OCI-LY3 (cell line): ENCODE data around the gene IL33.

Experiments
- H2AFZ ChIP-seq: fragments of 200-600, 300-600 bp; shearing (Covaris generic); 2 replicates; pipeline ENCODE4 v1.6.0; 2014; ENCODE audit warnings: antibody characterized with exemption, low read depth, low read length
- H3K27ac ChIP-seq: fragments of 200-600, 300-600 bp; sonication (generic); 2 replicates; pipeline ENCODE4 v1.5.1; 2014; ENCODE audit warnings: mild to moderate bottlenecking, low read length, moderate library complexity, mixed read lengths
- H3K27me3 ChIP-seq: fragments of 200-600, 300-600 bp; sonication (generic); 2 replicates; pipeline ENCODE4 v1.6.1; 2014; ENCODE audit warnings: low read depth, low read length, mixed read lengths
- H3K36me3 ChIP-seq: fragments of 200-600, 300-600 bp; sonication (generic); replicated peaks from 2 replicates; pipeline ENCODE3; 2014; ENCODE audit warnings: low read depth, low read length, mixed read lengths
- H3K4me1 ChIP-seq: fragments of 300-600, 200-600 bp; sonication (generic); 2 replicates; pipeline ENCODE4 v1.6.1; 2014; ENCODE audit warnings: low read length, mixed read lengths
- H3K4me2 ChIP-seq: fragments of 200-600, 300-600 bp; sonication (generic); 2 replicates; pipeline ENCODE4 v1.6.1; 2014; ENCODE audit warnings: low read length, mixed read lengths
- H3K4me3 ChIP-seq: fragments of 300-600, 200-600 bp; sonication (generic); 2 replicates; pipeline ENCODE4 v1.5.1; 2014; ENCODE audit warnings: antibody characterized with exemption, mild to moderate bottlenecking, low read length, moderate library complexity
- H3K79me2 ChIP-seq: fragments of 300-600, 200-600 bp; shearing (Covaris generic); 2 replicates; pipeline ENCODE4 v1.6.1; 2014; ENCODE audit warnings: mild to moderate bottlenecking, low read length, mixed read lengths
- H3K9ac ChIP-seq: fragments of 300-600, 200-600 bp; shearing (Covaris generic); 2 replicates; pipeline ENCODE4 v1.6.0; 2014; ENCODE audit warnings: mild to moderate bottlenecking, low read length, moderate library complexity
- H3K9me3 ChIP-seq: fragments of 200-600, 300-600 bp; shearing (Covaris generic); 2 replicates; pipeline ENCODE4 v1.6.1; 2014; ENCODE audit warnings: low read length, mixed read lengths; ENCODE audit not compliant: insufficient read depth
- H4K20me1 ChIP-seq: fragments of 200-600, 300-600 bp; sonication (generic); 2 replicates; pipeline ENCODE4 v1.6.1; 2016; ENCODE audit warnings: low read length, mixed read lengths; ENCODE audit not compliant: insufficient read depth
- EZH2phosphoT487 ChIP-seq: fragments of 200-600 bp; shearing (Covaris generic); IDR thresholded peaks from 2 replicates; pipeline ENCODE4 v1.6.1; 2018; ENCODE audit warnings: antibody characterized with exemption, mixed run types, low read depth
- TF ChIP-seq, protein P1 (sequence below): fragments of 200-600, 300-600 bp; sonication (generic); IDR thresholded peaks from 2 replicates; pipeline ENCODE4 v1.5.1; 2014; ENCODE audit warnings: antibody characterized with exemption, low read length, low read depth

IL33 gene

DNA sequence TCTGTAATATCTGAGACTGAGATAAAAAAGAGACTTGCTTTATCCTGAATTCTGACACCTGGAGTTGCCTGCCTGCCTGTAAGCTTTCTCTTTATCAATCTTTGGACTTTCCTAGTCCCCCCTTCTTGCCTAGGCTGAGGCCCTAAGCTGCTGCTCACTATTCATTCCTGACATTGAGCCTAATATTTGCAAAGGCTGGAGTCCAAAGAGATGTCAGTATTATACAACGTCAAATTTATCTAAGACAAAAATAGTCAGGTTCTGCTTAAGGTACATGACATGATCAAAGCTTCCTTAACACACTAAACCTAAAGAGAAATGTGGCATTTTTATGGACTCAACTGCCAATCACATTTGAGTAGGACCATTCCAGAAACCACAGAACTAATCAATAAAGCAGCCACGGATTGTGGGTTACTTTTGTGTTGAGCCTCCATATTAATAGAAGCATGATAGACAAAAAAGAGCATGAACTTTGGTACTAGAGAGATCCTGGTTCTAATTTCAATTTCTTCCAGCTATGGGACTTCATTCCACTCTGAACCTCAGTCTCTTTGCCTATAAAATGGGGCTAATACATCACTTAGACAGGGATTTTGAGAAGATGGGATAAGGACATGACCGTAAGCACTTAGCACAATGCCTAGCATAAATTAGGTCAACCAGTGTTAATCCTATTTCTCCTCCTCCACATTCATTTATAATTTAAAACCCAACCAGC, 56.1 kb downstream of the IL33 start:
- TF ChIP-seq, protein P1, sequence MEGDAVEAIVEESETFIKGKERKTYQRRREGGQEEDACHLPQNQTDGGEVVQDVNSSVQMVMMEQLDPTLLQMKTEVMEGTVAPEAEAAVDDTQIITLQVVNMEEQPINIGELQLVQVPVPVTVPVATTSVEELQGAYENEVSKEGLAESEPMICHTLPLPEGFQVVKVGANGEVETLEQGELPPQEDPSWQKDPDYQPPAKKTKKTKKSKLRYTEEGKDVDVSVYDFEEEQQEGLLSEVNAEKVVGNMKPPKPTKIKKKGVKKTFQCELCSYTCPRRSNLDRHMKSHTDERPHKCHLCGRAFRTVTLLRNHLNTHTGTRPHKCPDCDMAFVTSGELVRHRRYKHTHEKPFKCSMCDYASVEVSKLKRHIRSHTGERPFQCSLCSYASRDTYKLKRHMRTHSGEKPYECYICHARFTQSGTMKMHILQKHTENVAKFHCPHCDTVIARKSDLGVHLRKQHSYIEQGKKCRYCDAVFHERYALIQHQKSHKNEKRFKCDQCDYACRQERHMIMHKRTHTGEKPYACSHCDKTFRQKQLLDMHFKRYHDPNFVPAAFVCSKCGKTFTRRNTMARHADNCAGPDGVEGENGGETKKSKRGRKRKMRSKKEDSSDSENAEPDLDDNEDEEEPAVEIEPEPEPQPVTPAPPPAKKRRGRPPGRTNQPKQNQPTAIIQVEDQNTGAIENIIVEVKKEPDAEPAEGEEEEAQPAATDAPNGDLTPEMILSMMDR = no peak
- no peaks in the 10 kb centered on the region for H3K27me3 ChIP-seq
- H3K79me2 ChIP-seq = no peaks in the 10 kb centered on the region
- H3K36me3 ChIP-seq = no peaks in the 10 kb centered on the region
- H3K9ac ChIP-seq = no peak overlapping the region
- no peak overlapping the region for H3K4me3 ChIP-seq
- H3K4me1 ChIP-seq = no peaks in the 10 kb centered on the region
- H3K9me3 ChIP-seq = no peaks in the 10 kb centered on the region
- H3K4me2 ChIP-seq = no peak overlapping the region
- no peak overlapping the region for H3K27ac ChIP-seq
- H4K20me1 ChIP-seq = no peaks in the 10 kb centered on the region
- no peak overlapping the region for H2AFZ ChIP-seq

GRCh38 chr9:6272229-6272598, 56.6 kb downstream of the IL33 start:
- no peak overlapping the region for H3K27ac ChIP-seq
- H3K4me3 ChIP-seq = no peak overlapping the region
- H2AFZ ChIP-seq = no peak overlapping the region
- H3K4me1 ChIP-seq = no peaks in the 10 kb centered on the region
- no peaks in the 10 kb centered on the region for H3K79me2 ChIP-seq
- no peaks in the 10 kb centered on the region for H3K27me3 ChIP-seq
- H3K9me3 ChIP-seq = no peaks in the 10 kb centered on the region
- TF ChIP-seq, protein P1 = no peak
- TF ChIP-seq EZH2phosphoT487 = no peak
- no peaks in the 10 kb centered on the region for H3K36me3 ChIP-seq
- H3K9ac ChIP-seq = no peak overlapping the region
- no peaks in the 10 kb centered on the region for H4K20me1 ChIP-seq
- H3K4me2 ChIP-seq = no peak overlapping the region

- no peak overlapping the region for H3K27ac ChIP-seq
- H3K27me3 ChIP-seq = no peaks in the 10 kb centered on the region
- no peaks in the 10 kb centered on the region for H3K9me3 ChIP-seq
- no peak for TF ChIP-seq EZH2phosphoT487
- TF ChIP-seq, protein P1 = no peak
- H2AFZ ChIP-seq = no peak overlapping the region
- no peaks in the 10 kb centered on the region for H4K20me1 ChIP-seq
- no peaks in the 10 kb centered on the region for H3K4me1 ChIP-seq
- no peak overlapping the region for H3K9ac ChIP-seq
- no peaks in the 10 kb centered on the region for H3K79me2 ChIP-seq
- H3K36me3 ChIP-seq = no peaks in the 10 kb centered on the region
- H3K4me2 ChIP-seq = no peak overlapping the region
- H3K4me3 ChIP-seq = no peak overlapping the region
These were observed 61.8 kb downstream of the IL33 start for GRCh38 chr9:6277417-6277816.

- Histone ChIP-seq H3K4me2 (no peak overlapping the region), H3K27me3 (0 out of 2 replicates have a peak, but pooled peaks cover 2% of the 10 kb centered on the region), H3K4me1 (no peaks in the 10 kb centered on the region), H4K20me1 (no peaks in the 10 kb centered on the region), H3K9me3 (no peaks in the 10 kb centered on the region), H3K27ac (no peak overlapping the region), H3K4me3 (no peak overlapping the region), H2AFZ (no peak overlapping the region), H3K36me3 (no peaks in the 10 kb centered on the region), H3K9ac (no peak overlapping the region), H3K79me2 (no peaks in the 10 kb centered on the region)
- no peak for TF ChIP-seq EZH2phosphoT487
- TF ChIP-seq, protein P1 = no peak
These were observed 86.3 kb downstream of the IL33 start for GRCh38 chr9:6301858-6302257.
